Bone marrow (tissue), 2 donors: ENCODE measurements around the gene CHFR.
A peak's percentile ranks its signal among the peaks of the same experiment; 100 is the strongest.
"Not testable (repeated sequence)": the region's sequence is repeated elsewhere in the genome, so short reads cannot be mapped to it uniquely, and the experiment has no call there.

ENCODE experiments used
- DNase-seq, 2 donors: peaks; one replicate each; lab custom pipeline; 2025; lab: John Stamatoyannopoulos, UW

Gene CHFR

GRCh38 chr12:132887513-132888351 is at the start of gene CHFR:
Gene CHFR, minus strand, starts transcription at chr12:132887605. Its CDS starts 277 bp downstream, at chr12:132887328.
- peak; percentile 71 to 86 for DNase-seq

- not testable (repeated sequence) for DNase-seq
Observed at GRCh38 chr12:132936921-132937320, 49.5 kb upstream of the CHFR start.

GRCh38 chr12:132936163-132936562 is 48.8 kb upstream of the CHFR start:
- no peak for DNase-seq

- no peak for DNase-seq
Observed at GRCh38 chr12:132926415-132926833, 39.0 kb upstream of the CHFR start.

- no peak for DNase-seq
Observed at GRCh38 chr12:132925597-132926414, 38.4 kb upstream of the CHFR start.

- DNase-seq, result no peak
Observed at GRCh38 chr12:132924356-132924755, 37.0 kb upstream of the CHFR start.

GRCh38 chr12:132923356-132923909 is 36.0 kb upstream of the CHFR start:
- DNase-seq, result no peak

GRCh38 chr12:132922676-132923075 is 35.3 kb upstream of the CHFR start:
- DNase-seq, result no peak

GRCh38 chr12:132921685-132922084 is 34.3 kb upstream of the CHFR start:
- DNase-seq, result no peak

GRCh38 chr12:132918680-132919079 is 31.3 kb upstream of the CHFR start:
- no peak for DNase-seq

GRCh38 chr12:132909030-132909368 is 21.6 kb upstream of the CHFR start:
- DNase-seq, result no peak

GRCh38 chr12:132908145-132909029 is 21.0 kb upstream of the CHFR start:
- peak in 1 of 2 donors; percentile 34 for DNase-seq

- DNase-seq, result not testable (repeated sequence)
Observed at GRCh38 chr12:132907789-132908144, 20.4 kb upstream of the CHFR start.

- DNase-seq, result no peak
Observed at GRCh38 chr12:132907216-132907615, 19.8 kb upstream of the CHFR start.

- no peak for DNase-seq
Observed at GRCh38 chr12:132904718-132905328, 17.4 kb upstream of the CHFR start.

GRCh38 chr12:132899033-132899432 is 11.6 kb upstream of the CHFR start:
- DNase-seq, result no peak

GRCh38 chr12:132888852-132889251 is 1.4 kb upstream of the CHFR start:
- DNase-seq, result no peak

- DNase-seq, result no peak
Observed at GRCh38 chr12:132886529-132887477, 602 bp downstream of the CHFR start.

- no peak for DNase-seq
Observed at GRCh38 chr12:132881818-132882217, 5.6 kb downstream of the CHFR start.

- DNase-seq, result not testable (repeated sequence)
Observed at GRCh38 chr12:132874620-132875019, 12.8 kb downstream of the CHFR start.
